ENCODE results near the gene ZMAT5. TPM values are rescaled to one million over a fixed set of nuclear protein-coding genes. Genes with fewer than 3 reads are reported as not detected.

Gene ZMAT5
- total and polyA plus RNA-seq, 9 of the 15 experiments (the other 6 are each of a cell fraction or from before 2014, with no cell fraction given) = 2.0 to 25.2 (median 11.9) TPM

DNA sequence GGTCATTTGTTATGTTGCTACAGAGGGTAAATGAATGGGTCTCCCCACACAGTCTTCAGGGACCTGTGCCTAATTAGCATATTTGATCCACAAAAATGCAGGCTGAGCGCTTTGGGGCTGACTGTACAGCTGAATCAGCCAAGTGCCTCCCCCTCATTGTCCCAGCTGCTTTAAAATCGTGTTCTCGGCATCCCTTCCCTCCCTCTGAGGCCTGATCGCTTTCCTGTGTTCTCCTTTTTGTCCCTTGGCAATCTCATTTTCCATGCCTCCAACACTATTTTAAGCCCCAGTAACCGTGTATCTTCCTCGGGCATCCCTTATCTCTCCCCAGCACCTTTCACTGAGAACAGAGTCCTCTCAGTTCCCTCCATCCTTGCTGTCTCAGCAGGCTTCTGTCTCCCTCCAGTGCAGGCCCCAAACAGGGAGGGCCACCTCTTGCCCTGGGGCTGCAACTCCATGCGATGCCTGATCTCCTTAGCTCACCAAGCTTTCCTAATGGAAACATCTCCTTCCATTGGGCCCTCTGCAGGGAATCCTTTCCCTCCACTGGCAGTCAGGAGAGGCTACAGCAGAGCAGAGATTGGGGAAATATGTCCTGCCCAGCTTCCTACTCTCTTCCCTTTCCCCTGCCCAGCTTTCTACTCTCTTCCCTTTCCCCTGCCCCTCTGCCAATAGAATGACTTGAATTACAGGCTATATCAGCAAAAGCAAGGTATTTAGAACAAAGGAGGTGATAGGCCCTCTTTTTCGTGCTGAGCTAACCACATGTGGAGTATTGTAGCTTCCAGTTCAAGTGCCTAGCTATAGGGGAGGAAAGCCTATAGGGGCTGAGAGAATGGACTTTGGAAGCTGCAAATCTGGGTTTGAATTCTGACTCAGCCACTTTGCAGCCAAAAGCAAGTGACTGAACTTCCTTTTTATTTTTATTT lies 14.2 kb upstream of the ZMAT5 start (continued):
- TF ChIP-seq CBX8 (IDR thresholded peaks at IDR 0.05; ENCODE audit: borderline replicate concordance, extremely low read depth, low read depth, low read length, poor library complexity, severe bottlenecking) (no peak), PTTG1 (tag; IDR thresholded peaks at IDR 0.05; ENCODE audit: low read depth) (no peak), FOXM1 (IDR thresholded peaks at IDR 0.05; ENCODE audit: low read depth) (peak; percentile 87), FOXM1 (CRISPR knock-in tag; IDR thresholded peaks at IDR 0.05; ENCODE audit: low read depth) (no peak), KLF16 (IDR thresholded peaks at IDR 0.05) (peak; percentile 87), TEAD1 (CRISPR knock-in tag; IDR thresholded peaks at IDR 0.05) (peak; percentile 29 to 59; a peak in 1 of 4 replicates), NFIX (CRISPR knock-in tag; IDR thresholded peaks at IDR 0.05; ENCODE audit: low read depth) (no peak), ZNF668 (CRISPR knock-in tag; IDR thresholded peaks at IDR 0.05) (no peak), BCOR (IDR thresholded peaks at IDR 0.05) (peak; percentile 58; the same call in 1 of the 2 replicates), DACH1 (IDR thresholded peaks at IDR 0.05; ENCODE audit: partially characterized antibody) (peak; percentile 57), NBN (IDR thresholded peaks at IDR 0.05; ENCODE audit: low read depth) (peak; percentile 92), KAT7 (CRISPR knock-in tag; IDR thresholded peaks at IDR 0.05; ENCODE audit: borderline replicate concordance) (no peak), RBBP5 (IDR thresholded peaks at IDR 0.05; ENCODE audit: borderline replicate concordance, insufficient read depth, low read length, poor library complexity, severe bottlenecking) (no peak), FOXP1 (CRISPR knock-in tag; IDR thresholded peaks at IDR 0.05) (no peak), MEF2A (IDR thresholded peaks at IDR 0.05; ENCODE audit: control insufficient read depth, low read depth, low read length) (peak; percentile 96), SRSF3 (IDR thresholded peaks at IDR 0.05; ENCODE audit: insufficient read depth, low read length) (no peak), NEUROD1 (IDR thresholded peaks at IDR 0.05; ENCODE audit: borderline replicate concordance, low read depth, low read length, partially characterized antibody) (no peak)
- TF ChIP-seq, protein P1, sequence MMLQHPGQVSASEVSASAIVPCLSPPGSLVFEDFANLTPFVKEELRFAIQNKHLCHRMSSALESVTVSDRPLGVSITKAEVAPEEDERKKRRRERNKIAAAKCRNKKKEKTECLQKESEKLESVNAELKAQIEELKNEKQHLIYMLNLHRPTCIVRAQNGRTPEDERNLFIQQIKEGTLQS (IDR thresholded peaks at IDR 0.05) = peak; percentile 38; the same call in 1 of the 2 replicates
- TF ChIP-seq, protein P1 (CRISPR knock-in tag; conservative IDR thresholded peaks at IDR 0.05) = no peak
- TF ChIP-seq, protein P2, sequence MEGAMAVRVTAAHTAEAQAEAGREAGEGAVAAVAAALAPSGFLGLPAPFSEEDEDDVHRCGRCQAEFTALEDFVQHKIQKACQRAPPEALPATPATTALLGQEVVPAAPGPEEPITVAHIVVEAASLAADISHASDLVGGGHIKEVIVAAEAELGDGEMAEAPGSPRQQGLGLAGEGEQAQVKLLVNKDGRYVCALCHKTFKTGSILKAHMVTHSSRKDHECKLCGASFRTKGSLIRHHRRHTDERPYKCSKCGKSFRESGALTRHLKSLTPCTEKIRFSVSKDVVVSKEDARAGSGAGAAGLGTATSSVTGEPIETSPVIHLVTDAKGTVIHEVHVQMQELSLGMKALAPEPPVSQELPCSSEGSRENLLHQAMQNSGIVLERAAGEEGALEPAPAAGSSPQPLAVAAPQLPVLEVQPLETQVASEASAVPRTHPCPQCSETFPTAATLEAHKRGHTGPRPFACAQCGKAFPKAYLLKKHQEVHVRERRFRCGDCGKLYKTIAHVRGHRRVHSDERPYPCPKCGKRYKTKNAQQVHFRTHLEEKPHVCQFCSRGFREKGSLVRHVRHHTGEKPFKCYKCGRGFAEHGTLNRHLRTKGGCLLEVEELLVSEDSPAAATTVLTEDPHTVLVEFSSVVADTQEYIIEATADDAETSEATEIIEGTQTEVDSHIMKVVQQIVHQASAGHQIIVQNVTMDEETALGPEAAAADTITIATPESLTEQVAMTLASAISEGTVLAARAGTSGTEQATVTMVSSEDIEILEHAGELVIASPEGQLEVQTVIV (CRISPR knock-in tag; IDR thresholded peaks at IDR 0.05; ENCODE audit: borderline replicate concordance) = no peak
- TF ChIP-seq, protein P3, sequence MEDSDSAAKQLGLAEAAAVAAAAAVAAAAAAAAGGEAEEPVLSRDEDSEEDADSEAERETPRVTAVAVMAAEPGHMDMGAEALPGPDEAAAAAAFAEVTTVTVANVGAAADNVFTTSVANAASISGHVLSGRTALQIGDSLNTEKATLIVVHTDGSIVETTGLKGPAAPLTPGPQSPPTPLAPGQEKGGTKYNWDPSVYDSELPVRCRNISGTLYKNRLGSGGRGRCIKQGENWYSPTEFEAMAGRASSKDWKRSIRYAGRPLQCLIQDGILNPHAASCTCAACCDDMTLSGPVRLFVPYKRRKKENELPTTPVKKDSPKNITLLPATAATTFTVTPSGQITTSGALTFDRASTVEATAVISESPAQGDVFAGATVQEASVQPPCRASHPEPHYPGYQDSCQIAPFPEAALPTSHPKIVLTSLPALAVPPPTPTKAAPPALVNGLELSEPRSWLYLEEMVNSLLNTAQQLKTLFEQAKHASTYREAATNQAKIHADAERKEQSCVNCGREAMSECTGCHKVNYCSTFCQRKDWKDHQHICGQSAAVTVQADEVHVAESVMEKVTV (CRISPR knock-in tag; IDR thresholded peaks at IDR 0.05) = no peak
